Central memory CD8-positive, alpha-beta T cell (primary cell): ENCODE measurements around the gene FBXL15.

Experiments
- ATAC-seq: fragments of 150-1000 bp; cut with Tn5 transposase; replicated peaks from 2 replicates; pipeline ENCODE4 v1.10.0; 2022; ENCODE audit warnings: mild to moderate bottlenecking, moderate FRiP score, moderate number of reproducible peaks; ENCODE audit not compliant: poor library complexity, severe bottlenecking; ENCODE audit errors: extremely low read depth
- DNase-seq, 2 donors: peaks; one replicate each; pipeline ENCODE4 v3.0.0; 2021; ENCODE audit warnings: low spot score in 2 of 2
- H3K27ac Mint-ChIP-seq: one replicate; pipeline ENCODE4 v1.8.0; 2022; ENCODE audit warnings: low read depth, mild to moderate bottlenecking, moderate library complexity, mixed read lengths
- H3K27me3 Mint-ChIP-seq: one replicate; pipeline ENCODE4 v1.8.0; 2022; ENCODE audit warnings: mixed read lengths
- H3K36me3 Mint-ChIP-seq: one replicate; pipeline ENCODE4 v1.8.0; 2022; ENCODE audit warnings: mild to moderate bottlenecking, moderate library complexity, mixed read lengths; ENCODE audit not compliant: insufficient read depth
- H3K4me1 Mint-ChIP-seq: one replicate; pipeline ENCODE4 v1.8.0; 2022; ENCODE audit warnings: mixed read lengths
- H3K4me3 Mint-ChIP-seq: one replicate; pipeline ENCODE4 v1.8.0; 2022; ENCODE audit warnings: mild to moderate bottlenecking, moderate library complexity, mixed read lengths
- H3K9me3 Mint-ChIP-seq: one replicate; pipeline ENCODE4 v1.8.0; 2022; ENCODE audit warnings: mixed read lengths

FBXL15 gene, protein sequence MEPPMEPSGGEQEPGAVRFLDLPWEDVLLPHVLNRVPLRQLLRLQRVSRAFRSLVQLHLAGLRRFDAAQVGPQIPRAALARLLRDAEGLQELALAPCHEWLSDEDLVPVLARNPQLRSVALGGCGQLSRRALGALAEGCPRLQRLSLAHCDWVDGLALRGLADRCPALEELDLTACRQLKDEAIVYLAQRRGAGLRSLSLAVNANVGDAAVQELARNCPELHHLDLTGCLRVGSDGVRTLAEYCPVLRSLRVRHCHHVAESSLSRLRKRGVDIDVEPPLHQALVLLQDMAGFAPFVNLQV

DNA sequence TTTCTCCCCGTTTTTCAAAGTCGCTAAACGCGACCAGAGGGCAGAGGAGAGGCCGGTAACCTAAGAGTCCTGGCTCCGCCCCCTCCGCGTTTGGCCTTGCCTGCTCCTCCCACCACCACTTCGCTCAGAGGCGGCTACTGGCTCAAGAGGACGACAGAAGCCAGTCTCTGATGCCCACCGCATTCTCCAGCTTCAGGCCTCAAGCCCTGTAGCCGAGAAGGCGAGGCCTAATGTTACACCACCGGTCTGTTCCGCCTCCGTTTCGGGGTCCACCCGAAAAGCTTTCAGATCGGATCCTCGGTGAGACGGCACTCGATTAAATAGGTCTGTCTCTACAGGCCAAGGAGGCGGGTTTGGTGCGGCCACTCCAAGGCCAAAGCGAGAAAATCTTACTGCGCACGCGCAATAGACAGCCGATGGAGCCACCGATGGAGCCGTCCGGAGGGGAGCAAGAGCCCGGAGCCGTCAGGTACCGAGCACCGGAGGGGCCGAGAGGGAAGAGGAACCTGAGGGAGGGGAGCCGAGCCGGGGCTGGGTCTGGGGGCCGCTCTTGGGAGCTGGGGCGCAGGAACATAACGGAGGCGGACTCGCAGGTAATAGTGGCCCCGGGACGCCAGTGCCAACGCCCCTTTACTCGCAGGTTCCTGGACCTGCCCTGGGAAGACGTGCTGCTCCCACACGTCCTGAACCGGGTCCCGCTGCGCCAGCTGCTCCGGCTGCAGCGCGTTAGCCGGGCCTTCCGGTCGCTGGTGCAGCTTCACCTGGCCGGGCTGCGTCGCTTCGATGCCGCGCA, at the start of gene FBXL15:
Gene FBXL15 (plus strand): TSS at position 123 of the 793 bp plus-strand sequence. CDS start 294 bp downstream, at position 417.
- peaks cover 23% of the 10 kb centered on the region for H3K36me3 Mint-ChIP-seq
- peaks cover 26% of the 10 kb centered on the region for H3K27me3 Mint-ChIP-seq
- peak; percentile 76 for ATAC-seq
- H3K4me1 Mint-ChIP-seq, result peaks cover 35% of the 10 kb centered on the region
- peak within 1 kb of the TSS; percentile 98 for H3K27ac Mint-ChIP-seq
- peak; percentile 90 to 95 for DNase-seq
- H3K9me3 Mint-ChIP-seq, result no peaks in the 10 kb centered on the region
- peak within 1 kb of the TSS; percentile 100 for H3K4me3 Mint-ChIP-seq

DNA sequence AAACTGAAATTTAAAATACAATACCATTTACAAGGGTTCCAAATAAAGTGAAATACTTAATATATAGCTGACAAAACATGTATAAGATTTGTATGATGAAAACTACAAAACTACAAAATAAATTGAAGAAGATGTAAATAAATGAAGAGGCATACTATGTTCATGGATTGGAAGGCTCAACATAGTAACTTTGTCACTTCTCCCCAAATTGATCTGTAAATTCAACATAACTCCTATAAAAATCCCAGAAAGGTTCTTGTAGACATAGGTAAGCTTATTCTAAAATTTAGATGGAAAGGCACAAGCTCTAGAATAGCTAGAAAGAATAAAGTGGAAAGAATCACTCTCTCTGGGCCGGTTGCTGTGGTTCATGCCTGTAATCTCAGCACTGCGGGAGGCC, 49.3 kb upstream of the FBXL15 start:
- Mint-ChIP-seq H3K9me3 (no peaks in the 10 kb centered on the region), H3K27ac (no peak overlapping the region), H3K4me1 (no peaks in the 10 kb centered on the region), H3K36me3 (peaks cover 48% of the 10 kb centered on the region), H3K27me3 (no peaks in the 10 kb centered on the region), H3K4me3 (no peak overlapping the region)
- ATAC-seq (no peak), DNase-seq (no peak)

DNA sequence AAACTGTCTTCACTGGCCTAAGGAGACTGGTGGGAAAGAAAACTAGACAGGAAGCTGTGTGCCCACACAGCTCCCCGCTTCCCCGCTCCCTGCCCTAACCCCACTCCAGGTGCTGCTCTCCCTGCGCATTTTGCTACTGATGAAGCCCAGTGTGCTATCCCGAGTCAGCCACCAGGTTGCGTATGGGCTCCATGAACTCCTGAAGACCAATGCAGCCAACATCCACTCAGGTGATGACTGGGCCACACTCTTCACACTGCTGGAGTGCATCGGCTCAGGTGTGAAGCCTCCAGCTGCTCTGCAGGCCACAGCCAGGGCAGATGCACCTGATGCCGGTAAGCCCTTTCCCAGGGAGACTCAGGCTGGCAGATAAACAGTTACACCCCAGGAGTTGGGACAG, 45.4 kb upstream of the FBXL15 start:
- Mint-ChIP-seq H3K27ac (no peak overlapping the region), H3K27me3 (no peaks in the 10 kb centered on the region), H3K4me1 (no peaks in the 10 kb centered on the region), H3K36me3 (peaks cover 40% of the 10 kb centered on the region), H3K9me3 (no peaks in the 10 kb centered on the region), H3K4me3 (no peak overlapping the region)
- no peak for ATAC-seq
- DNase-seq, result no peak

DNA sequence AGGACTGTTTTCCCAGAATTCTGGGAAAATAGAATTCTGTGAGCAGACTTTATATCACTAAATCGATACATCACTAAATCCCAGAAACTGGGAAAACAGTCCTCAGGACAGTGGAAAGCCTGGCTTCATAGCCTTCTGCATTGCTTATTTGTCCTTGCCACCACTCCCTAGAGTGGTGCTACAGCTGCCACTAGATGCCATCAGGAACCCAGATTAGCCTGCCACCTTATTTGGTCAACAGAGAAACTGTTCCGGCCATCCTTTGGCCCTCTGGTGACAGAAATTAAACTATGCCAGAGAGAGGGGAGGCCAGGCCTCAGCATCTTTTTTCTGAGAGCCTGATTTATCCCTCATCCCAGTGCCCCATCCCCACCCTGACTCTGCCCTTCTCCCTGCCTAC, 44.8 kb upstream of the FBXL15 start:
- Mint-ChIP-seq H3K4me3 (no peak overlapping the region), H3K36me3 (peaks cover 43% of the 10 kb centered on the region), H3K27ac (no peak overlapping the region), H3K9me3 (no peaks in the 10 kb centered on the region), H3K4me1 (no peaks in the 10 kb centered on the region), H3K27me3 (no peaks in the 10 kb centered on the region)
- ATAC-seq (no peak), DNase-seq (no peak)

DNA sequence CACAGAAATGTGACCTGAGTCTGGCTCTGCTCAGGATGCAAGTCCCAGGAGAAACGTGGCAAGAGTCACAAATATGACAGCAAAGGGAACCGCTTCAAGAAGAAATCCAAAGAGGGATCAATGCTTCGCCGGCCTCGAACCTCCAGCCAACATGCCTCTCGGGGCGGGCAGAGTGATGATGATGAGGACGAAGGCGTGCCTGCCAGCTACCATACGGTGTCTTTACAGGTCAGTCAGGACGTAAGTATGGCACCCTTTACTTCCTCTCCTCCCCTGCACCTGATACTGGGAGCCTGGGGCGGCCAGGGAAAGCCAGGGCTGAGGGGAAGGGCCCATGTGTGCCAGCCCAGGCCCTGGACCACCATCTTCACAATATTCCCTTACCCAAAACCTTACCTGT, 43.7 kb upstream of the FBXL15 start:
- H3K27me3 Mint-ChIP-seq, result no peaks in the 10 kb centered on the region
- H3K36me3 Mint-ChIP-seq, result peaks cover 37% of the 10 kb centered on the region
- no peak overlapping the region for H3K27ac Mint-ChIP-seq
- H3K9me3 Mint-ChIP-seq, result no peaks in the 10 kb centered on the region
- H3K4me3 Mint-ChIP-seq, result no peak overlapping the region
- H3K4me1 Mint-ChIP-seq, result no peaks in the 10 kb centered on the region
- DNase-seq (no peak), ATAC-seq (no peak)

DNA sequence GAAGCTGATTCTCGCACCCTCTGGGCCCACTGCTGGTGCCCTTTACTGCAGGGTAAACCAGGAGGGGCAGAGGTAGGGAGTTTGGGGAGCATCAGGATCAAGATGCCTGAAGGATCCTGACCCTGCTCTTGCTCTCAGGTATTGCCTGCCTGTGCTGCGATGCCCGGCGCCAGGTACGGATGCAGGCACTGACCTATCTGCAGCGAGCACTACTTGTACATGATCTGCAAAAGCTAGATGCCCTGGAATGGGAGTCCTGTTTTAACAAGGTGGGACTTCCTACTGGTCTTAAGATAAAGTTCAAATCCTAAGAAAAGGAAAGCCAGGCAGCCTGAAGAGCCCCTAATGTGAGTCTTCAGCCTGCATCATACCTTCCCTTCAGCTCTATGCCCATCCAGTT, 41.3 kb upstream of the FBXL15 start:
- no peak overlapping the region for H3K27ac Mint-ChIP-seq
- no peaks in the 10 kb centered on the region for H3K4me1 Mint-ChIP-seq
- no peaks in the 10 kb centered on the region for H3K9me3 Mint-ChIP-seq
- peaks cover 30% of the 10 kb centered on the region for H3K36me3 Mint-ChIP-seq
- H3K27me3 Mint-ChIP-seq, result no peaks in the 10 kb centered on the region
- ATAC-seq (no peak), DNase-seq (no peak)
- H3K4me3 Mint-ChIP-seq, result no peak overlapping the region

DNA sequence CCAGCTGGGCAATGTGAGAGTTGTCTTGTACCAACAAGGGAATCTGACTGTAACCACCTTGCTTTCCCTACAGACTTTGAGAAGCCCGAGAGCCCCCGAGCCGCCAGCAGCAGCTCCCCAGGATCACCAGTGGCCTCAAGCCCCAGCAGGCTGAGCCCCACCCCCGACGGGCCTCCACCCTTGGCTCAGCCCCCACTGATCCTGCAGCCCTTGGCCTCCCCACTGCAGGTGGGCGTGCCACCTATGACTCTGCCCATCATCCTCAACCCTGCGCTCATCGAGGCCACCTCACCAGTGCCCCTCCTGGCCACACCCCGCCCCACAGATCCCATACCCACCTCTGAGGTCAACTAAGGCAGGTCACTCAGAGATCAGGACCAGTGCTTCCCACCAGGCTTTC, 38.7 kb upstream of the FBXL15 start:
- Mint-ChIP-seq H3K9me3 (no peaks in the 10 kb centered on the region), H3K27me3 (no peaks in the 10 kb centered on the region), H3K4me1 (no peaks in the 10 kb centered on the region), H3K27ac (no peak overlapping the region), H3K4me3 (no peak overlapping the region), H3K36me3 (peaks cover 24% of the 10 kb centered on the region)
- DNase-seq (no peak), ATAC-seq (no peak)

DNA sequence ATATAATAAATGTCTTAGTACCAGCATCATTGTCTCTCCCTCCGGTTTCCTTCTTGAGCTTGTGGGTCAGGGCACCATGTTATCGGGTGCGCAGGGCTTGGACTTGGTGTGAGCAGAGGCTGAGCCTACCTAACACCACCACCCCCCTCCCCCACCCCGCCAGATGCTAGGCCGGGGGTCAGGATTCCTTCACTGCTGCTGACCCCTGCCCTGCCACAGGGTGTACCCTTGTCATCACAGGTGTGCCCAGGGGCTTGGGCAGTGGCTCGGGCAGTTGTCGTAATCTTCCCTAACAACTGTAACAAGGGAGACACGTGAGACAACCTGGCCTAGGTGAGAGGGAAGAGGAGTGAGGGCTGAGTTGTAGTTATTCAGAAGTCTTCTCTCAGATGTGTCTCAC, 37.8 kb upstream of the FBXL15 start:
- H3K9me3 Mint-ChIP-seq, result no peaks in the 10 kb centered on the region
- H3K4me3 Mint-ChIP-seq, result no peak overlapping the region
- H3K27me3 Mint-ChIP-seq, result no peaks in the 10 kb centered on the region
- H3K27ac Mint-ChIP-seq, result no peak overlapping the region
- no peaks in the 10 kb centered on the region for H3K4me1 Mint-ChIP-seq
- no peak for ATAC-seq
- no peak for DNase-seq
- H3K36me3 Mint-ChIP-seq, result peaks cover 22% of the 10 kb centered on the region

DNA sequence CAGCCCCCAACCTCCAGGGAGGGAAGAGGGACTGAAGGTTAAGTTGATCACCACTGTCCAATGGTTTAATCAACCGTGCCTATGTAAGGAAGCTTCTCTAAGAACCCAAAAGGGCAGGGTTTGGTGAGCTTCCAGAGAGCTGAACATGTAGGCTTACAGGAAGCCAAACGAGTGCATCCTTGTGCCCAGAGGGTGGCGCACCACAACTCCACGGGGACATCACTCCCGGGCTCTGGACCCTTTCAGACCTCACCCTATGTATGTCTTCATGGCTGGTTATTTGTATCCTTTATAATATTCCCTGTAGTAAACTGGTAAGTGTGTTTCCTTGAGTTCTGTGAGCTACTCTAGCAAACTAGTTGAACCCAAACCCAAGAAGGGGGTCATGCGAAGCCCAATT, 36.6 kb upstream of the FBXL15 start:
- H3K4me1 Mint-ChIP-seq, result no peaks in the 10 kb centered on the region
- no peak for DNase-seq
- H3K4me3 Mint-ChIP-seq, result no peak overlapping the region
- H3K27me3 Mint-ChIP-seq, result no peaks in the 10 kb centered on the region
- no peaks in the 10 kb centered on the region for H3K9me3 Mint-ChIP-seq
- peaks cover 20% of the 10 kb centered on the region for H3K36me3 Mint-ChIP-seq
- no peak for ATAC-seq
- no peak overlapping the region for H3K27ac Mint-ChIP-seq

DNA sequence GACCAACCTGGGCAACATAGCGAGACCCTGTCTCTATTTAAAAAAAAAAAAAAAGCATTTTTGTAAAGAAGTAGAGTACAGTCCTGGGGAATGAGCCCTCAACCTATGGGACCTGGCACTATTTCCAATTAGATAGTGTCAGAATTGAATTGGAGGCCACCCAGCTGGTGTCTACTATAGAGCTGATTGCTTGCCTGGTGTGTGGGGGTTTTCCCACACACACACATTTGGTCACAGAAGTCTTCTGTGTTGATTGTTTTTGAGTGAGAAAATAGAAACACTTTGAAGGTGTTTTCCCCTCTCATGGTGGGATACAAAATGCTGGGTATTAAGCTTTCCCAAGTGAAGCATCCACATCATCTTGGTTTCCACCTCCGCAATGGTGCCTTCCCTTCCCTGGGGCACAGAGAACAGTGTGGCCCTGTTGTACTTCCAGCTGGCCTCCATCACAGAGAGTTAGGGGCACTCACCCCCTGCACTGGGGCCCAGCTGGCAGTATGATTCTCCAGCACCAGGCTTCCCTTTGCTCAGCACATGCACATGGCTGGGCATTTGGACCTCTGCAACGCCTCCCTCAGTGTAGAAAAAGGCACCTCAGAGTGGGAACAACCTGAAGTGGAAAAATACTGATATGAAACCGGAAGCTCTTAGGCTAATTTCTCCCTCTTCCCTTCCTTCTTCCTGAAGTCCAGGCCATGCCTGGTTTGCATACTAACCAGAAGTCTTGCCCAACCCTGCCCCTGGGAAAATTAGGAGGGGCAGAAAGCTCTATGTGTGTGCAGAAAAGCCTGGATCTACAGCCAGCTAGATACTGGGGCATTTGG, 35.8 kb upstream of the FBXL15 start:
- Mint-ChIP-seq H3K4me1 (no peaks in the 10 kb centered on the region), H3K27ac (no peak overlapping the region)
- no peak for ATAC-seq

DNA sequence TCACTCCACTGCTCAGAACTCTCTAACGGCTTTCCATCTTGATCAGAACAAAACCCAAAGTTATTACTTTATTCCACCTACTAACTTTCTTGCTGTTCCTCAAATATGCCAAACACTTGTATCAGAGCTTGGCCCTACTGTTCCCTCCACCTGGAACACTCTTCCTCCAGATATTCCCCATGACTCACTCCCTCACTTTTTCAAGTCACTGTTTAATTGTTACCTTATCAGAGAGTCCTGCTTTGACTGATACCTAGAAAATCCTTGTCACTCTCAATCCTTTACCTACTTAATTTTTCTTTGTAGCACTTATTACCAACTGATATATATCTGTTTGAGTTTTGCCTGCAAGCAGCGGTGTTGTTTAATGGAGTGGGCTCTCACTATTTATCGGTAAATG, 30.7 kb upstream of the FBXL15 start:
- Mint-ChIP-seq H3K9me3 (no peaks in the 10 kb centered on the region), H3K4me3 (no peak overlapping the region), H3K27ac (no peak overlapping the region), H3K27me3 (no peaks in the 10 kb centered on the region), H3K4me1 (peaks cover 18% of the 10 kb centered on the region), H3K36me3 (peaks cover 17% of the 10 kb centered on the region)
- ATAC-seq, result no peak
- DNase-seq, result no peak

More for the DNA sequence above, 35.8 kb upstream of the FBXL15 start:
- H3K4me3 Mint-ChIP-seq, result no peak overlapping the region
- DNase-seq, result no peak
- peaks cover 15% of the 10 kb centered on the region for H3K36me3 Mint-ChIP-seq
- H3K27me3 Mint-ChIP-seq, result no peaks in the 10 kb centered on the region
- no peaks in the 10 kb centered on the region for H3K9me3 Mint-ChIP-seq

DNA sequence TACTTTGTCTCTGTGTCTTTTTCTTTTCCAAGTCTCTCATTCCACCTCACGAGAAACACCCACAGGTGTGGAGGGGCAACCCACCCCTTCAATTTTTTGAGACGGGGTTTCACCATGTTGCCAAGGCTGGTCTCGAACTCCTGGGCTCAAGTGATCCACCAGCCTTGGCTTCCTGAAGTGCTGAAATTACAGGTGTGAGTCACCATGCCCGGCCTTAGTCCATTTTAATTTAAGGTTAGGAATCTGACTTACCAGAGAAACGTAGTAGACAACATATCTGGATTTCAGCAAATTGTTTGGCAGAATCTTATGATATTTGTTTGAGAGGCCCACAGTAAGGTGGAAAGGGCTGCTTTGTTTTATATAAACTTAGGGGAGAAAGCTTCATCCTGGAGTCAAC, 28.3 kb upstream of the FBXL15 start:
- DNase-seq (no peak), ATAC-seq (no peak)
- Mint-ChIP-seq H3K4me3 (no peak overlapping the region), H3K27ac (no peak overlapping the region), H3K27me3 (no peaks in the 10 kb centered on the region), H3K9me3 (no peaks in the 10 kb centered on the region), H3K36me3 (peaks cover 32% of the 10 kb centered on the region), H3K4me1 (peaks cover 30% of the 10 kb centered on the region)
